KOPT-K1 (cell line): ENCODE results near the gene CHST11.

Source experiments
- H3K27ac ChIP-seq: fragments of 200-600 bp; sonication (generic); 2 replicates; pipeline ENCODE4 v1.5.1; 2016; ENCODE audit warnings: antibody characterized with exemption, mild to moderate bottlenecking, low read depth, low read length; ENCODE audit not compliant: poor library complexity, severe bottlenecking
- H3K36me3 ChIP-seq: fragments of 200-600 bp; sonication (generic); 2 replicates; pipeline ENCODE4 v1.5.1; 2017; ENCODE audit warnings: antibody characterized with exemption, mild to moderate bottlenecking, low read length, moderate library complexity; ENCODE audit not compliant: insufficient read depth
- H3K9me3 ChIP-seq: fragments of 200-600 bp; sonication (generic); 2 replicates; pipeline ENCODE4 v1.5.1; 2017; ENCODE audit warnings: antibody characterized with exemption, low read length, mild to moderate bottlenecking; ENCODE audit not compliant: insufficient read depth, poor library complexity, severe bottlenecking

Gene CHST11

GRCh38 chr12:104462325-104462724, 5.6 kb downstream of the CHST11 start:
- Histone ChIP-seq H3K27ac (peak overlapping the region; percentile 96), H3K9me3 (no peaks in the 10 kb centered on the region), H3K36me3 (peaks cover 49% of the 10 kb centered on the region)

GRCh38 chr12:104462931-104463339, 6.2 kb downstream of the CHST11 start:
- Histone ChIP-seq H3K9me3 (no peaks in the 10 kb centered on the region), H3K27ac (peak overlapping the region; percentile 96), H3K36me3 (peaks cover 47% of the 10 kb centered on the region)

GRCh38 chr12:104463368-104463767, 6.6 kb downstream of the CHST11 start:
- peak overlapping the region; percentile 96 for H3K27ac ChIP-seq
- peaks cover 42% of the 10 kb centered on the region for H3K36me3 ChIP-seq
- H3K9me3 ChIP-seq: no peaks in the 10 kb centered on the region

- Histone ChIP-seq H3K36me3 (peaks cover 27% of the 10 kb centered on the region), H3K9me3 (no peaks in the 10 kb centered on the region), H3K27ac (peak overlapping the region; percentile 96)
These were observed 8.2 kb downstream of the CHST11 start for GRCh38 chr12:104464899-104465298.

GRCh38 chr12:104466709-104467345, 10.1 kb downstream of the CHST11 start:
- no peaks in the 10 kb centered on the region for H3K9me3 ChIP-seq
- H3K36me3 ChIP-seq: peaks cover 25% of the 10 kb centered on the region
- peak overlapping the region; percentile 96 for H3K27ac ChIP-seq

- Histone ChIP-seq H3K9me3 (no peaks in the 10 kb centered on the region), H3K36me3 (peaks cover 25% of the 10 kb centered on the region), H3K27ac (peak overlapping the region; percentile 96)
These were observed 10.6 kb downstream of the CHST11 start for GRCh38 chr12:104467346-104467837.

GRCh38 chr12:104468371-104468770, 11.6 kb downstream of the CHST11 start:
- Histone ChIP-seq H3K27ac (peak overlapping the region; percentile 96), H3K9me3 (no peaks in the 10 kb centered on the region), H3K36me3 (peaks cover 22% of the 10 kb centered on the region)

GRCh38 chr12:104469066-104469465, 12.3 kb downstream of the CHST11 start:
- Histone ChIP-seq H3K36me3 (peaks cover 18% of the 10 kb centered on the region), H3K27ac (peak overlapping the region; percentile 96), H3K9me3 (no peaks in the 10 kb centered on the region)

GRCh38 chr12:104469523-104469922, 12.8 kb downstream of the CHST11 start:
- Histone ChIP-seq H3K36me3 (peaks cover 17% of the 10 kb centered on the region), H3K9me3 (no peaks in the 10 kb centered on the region), H3K27ac (peak overlapping the region; percentile 96)

- Histone ChIP-seq H3K36me3 (peaks cover 10% of the 10 kb centered on the region), H3K27ac (peak overlapping the region; percentile 96), H3K9me3 (no peaks in the 10 kb centered on the region)
These were observed 13.8 kb downstream of the CHST11 start for GRCh38 chr12:104470521-104470920.

- no peaks in the 10 kb centered on the region for H3K9me3 ChIP-seq
- peak overlapping the region; percentile 96 for H3K27ac ChIP-seq
- H3K36me3 ChIP-seq: peaks cover 10% of the 10 kb centered on the region
These were observed 14.6 kb downstream of the CHST11 start for GRCh38 chr12:104471336-104471735.

GRCh38 chr12:104472748-104473147, 16.0 kb downstream of the CHST11 start:
- Histone ChIP-seq H3K9me3 (no peaks in the 10 kb centered on the region), H3K36me3 (peaks cover 10% of the 10 kb centered on the region), H3K27ac (peak overlapping the region; percentile 96)

- Histone ChIP-seq H3K36me3 (peaks cover 10% of the 10 kb centered on the region), H3K9me3 (no peaks in the 10 kb centered on the region), H3K27ac (peak overlapping the region; percentile 96)
These were observed 16.7 kb downstream of the CHST11 start for GRCh38 chr12:104473374-104473983.

GRCh38 chr12:104475271-104475670, 18.5 kb downstream of the CHST11 start:
- Histone ChIP-seq H3K9me3 (no peaks in the 10 kb centered on the region), H3K27ac (peak overlapping the region; percentile 96), H3K36me3 (peaks cover 24% of the 10 kb centered on the region)

GRCh38 chr12:104477510-104478390, 21.0 kb downstream of the CHST11 start:
- H3K36me3 ChIP-seq: peaks cover 31% of the 10 kb centered on the region
- peak overlapping the region; percentile 99 for H3K27ac ChIP-seq
- no peaks in the 10 kb centered on the region for H3K9me3 ChIP-seq
